Measurements from ENCODE around the gene NMNAT2. TPM values are rescaled to one million over a fixed set of nuclear protein-coding genes. Genes with fewer than 3 reads are reported as not detected.
"Not testable (repeated sequence)": the region's sequence is repeated elsewhere in the genome, so short reads cannot be mapped to it uniquely, and the experiment has no call there.

NMNAT2 gene
- polyA plus RNA-seq, 1 donor from 2014 or later: 43.8 TPM

DNA sequence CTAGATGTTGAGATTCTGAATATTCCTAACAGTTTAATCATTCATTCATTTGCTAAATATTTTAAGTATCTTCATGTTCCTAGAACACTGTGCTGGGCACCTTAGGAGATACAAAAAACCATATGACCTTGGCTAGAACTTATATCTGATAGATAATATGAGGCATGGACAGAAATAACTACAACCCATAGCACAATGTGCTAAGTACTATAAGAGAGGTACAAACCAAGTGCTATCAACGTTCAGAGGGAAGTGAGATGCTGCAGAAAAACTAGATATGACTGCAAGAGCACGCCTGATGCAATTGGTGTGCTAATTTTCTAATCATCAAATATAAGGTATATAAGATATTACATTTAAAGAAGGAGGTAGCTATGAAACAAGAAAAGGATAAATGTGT is 10.7 kb downstream of the NMNAT2 start:
- Histone ChIP-seq H3K4me3 (ENCODE audit: low read length) (no peak overlapping the region), H2AFZ (ENCODE audit: low read depth, low read length) (no peak overlapping the region), H3K36me3 (ENCODE audit: insufficient read depth, low read length) (no peaks in the 10 kb centered on the region), H4K20me1 (ENCODE audit: insufficient read depth) (no peaks in the 10 kb centered on the region), H3K9ac (ENCODE audit: low read length) (no peak overlapping the region), H3K9me3 (ENCODE audit: low read length) (no peaks in the 10 kb centered on the region), H3K4me2 (ENCODE audit: low read length) (no peak overlapping the region), H3F3A (ENCODE audit: insufficient read depth, low read length, poor library complexity, severe bottlenecking) (peaks cover 3% of the 10 kb centered on the region), H3K27me3 (ENCODE audit: insufficient read depth, low read depth, low read length) (no peaks in the 10 kb centered on the region), H3K9me2 (ENCODE audit: insufficient read depth, low read length) (no peaks in the 10 kb centered on the region), H3K27ac (ENCODE audit: low read length) (no peak overlapping the region), H3K79me2 (replicated peaks; ENCODE audit: insufficient read depth, low read length) (peaks cover 16% of the 10 kb centered on the region)
- TF ChIP-seq MXI1 (conservative IDR thresholded peaks at IDR 0.05; ENCODE audit: poor library complexity, severe bottlenecking) (no peak), RAD21 (conservative IDR thresholded peaks at IDR 0.05) (no peak), SMC3 (conservative IDR thresholded peaks at IDR 0.05; ENCODE audit: poor library complexity) (no peak), EZH2 (IDR thresholded peaks at IDR 0.05; ENCODE audit: borderline replicate concordance, insufficient read depth, low read length, poor library complexity, severe bottlenecking) (no peak), TAF1 (IDR thresholded peaks at IDR 0.05; ENCODE audit: low read depth) (no peak), EP300 (conservative IDR thresholded peaks at IDR 0.05; ENCODE audit: poor library complexity, severe bottlenecking) (no peak)

GRCh38 chr1:183404476-183404875 is 13.7 kb downstream of the NMNAT2 start:
- no peak overlapping the region for H3K9ac ChIP-seq (ENCODE audit: low read length)
- H4K20me1 ChIP-seq (ENCODE audit: insufficient read depth): no peaks in the 10 kb centered on the region
- H3K4me2 ChIP-seq (ENCODE audit: low read length): no peak overlapping the region
- no peaks in the 10 kb centered on the region for H3K36me3 ChIP-seq (ENCODE audit: insufficient read depth, low read length)
- TF ChIP-seq RAD21 (conservative IDR thresholded peaks at IDR 0.05) (no peak), TAF1 (IDR thresholded peaks at IDR 0.05; ENCODE audit: low read depth) (no peak), POLR2AphosphoS5 (IDR thresholded peaks at IDR 0.05) (no peak)
- TF ChIP-seq, protein P1, sequence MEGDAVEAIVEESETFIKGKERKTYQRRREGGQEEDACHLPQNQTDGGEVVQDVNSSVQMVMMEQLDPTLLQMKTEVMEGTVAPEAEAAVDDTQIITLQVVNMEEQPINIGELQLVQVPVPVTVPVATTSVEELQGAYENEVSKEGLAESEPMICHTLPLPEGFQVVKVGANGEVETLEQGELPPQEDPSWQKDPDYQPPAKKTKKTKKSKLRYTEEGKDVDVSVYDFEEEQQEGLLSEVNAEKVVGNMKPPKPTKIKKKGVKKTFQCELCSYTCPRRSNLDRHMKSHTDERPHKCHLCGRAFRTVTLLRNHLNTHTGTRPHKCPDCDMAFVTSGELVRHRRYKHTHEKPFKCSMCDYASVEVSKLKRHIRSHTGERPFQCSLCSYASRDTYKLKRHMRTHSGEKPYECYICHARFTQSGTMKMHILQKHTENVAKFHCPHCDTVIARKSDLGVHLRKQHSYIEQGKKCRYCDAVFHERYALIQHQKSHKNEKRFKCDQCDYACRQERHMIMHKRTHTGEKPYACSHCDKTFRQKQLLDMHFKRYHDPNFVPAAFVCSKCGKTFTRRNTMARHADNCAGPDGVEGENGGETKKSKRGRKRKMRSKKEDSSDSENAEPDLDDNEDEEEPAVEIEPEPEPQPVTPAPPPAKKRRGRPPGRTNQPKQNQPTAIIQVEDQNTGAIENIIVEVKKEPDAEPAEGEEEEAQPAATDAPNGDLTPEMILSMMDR (IDR thresholded peaks at IDR 0.05; ENCODE audit: poor library complexity, severe bottlenecking): no peak
- no peaks in the 10 kb centered on the region for H3K27me3 ChIP-seq (ENCODE audit: insufficient read depth, low read depth, low read length)
- peaks cover 9% of the 10 kb centered on the region for H3K79me2 ChIP-seq (replicated peaks; ENCODE audit: insufficient read depth, low read length)
- H3K27ac ChIP-seq (ENCODE audit: low read length): no peak overlapping the region
- H3K9me3 ChIP-seq (ENCODE audit: low read length): no peaks in the 10 kb centered on the region
- no peak overlapping the region for H2AFZ ChIP-seq (ENCODE audit: low read depth, low read length)
- H3K9me2 ChIP-seq (ENCODE audit: insufficient read depth, low read length): no peaks in the 10 kb centered on the region
- no peak overlapping the region for H3K4me3 ChIP-seq (ENCODE audit: low read length)
- peaks cover 3% of the 10 kb centered on the region for H3F3A ChIP-seq (ENCODE audit: insufficient read depth, low read length, poor library complexity, severe bottlenecking)

DNA sequence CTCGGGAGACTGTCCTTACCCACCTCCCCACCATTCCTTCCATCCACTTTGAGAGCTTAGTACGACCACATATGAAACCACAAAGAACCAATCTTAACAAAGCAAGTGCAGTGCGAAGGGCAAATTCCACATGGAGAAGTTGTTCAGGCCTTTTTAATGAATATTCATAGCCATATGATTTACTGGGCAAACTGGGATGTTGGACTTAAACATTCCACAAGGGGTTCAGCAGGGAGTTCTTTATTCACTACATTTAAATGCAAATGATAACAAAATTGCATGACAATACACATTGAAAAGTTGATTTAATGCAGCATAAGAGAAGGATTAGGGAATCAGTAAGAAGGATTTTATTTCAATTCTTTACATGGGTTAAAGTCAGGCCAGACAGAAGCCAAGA is 14.7 kb downstream of the NMNAT2 start:
- H3F3A ChIP-seq (ENCODE audit: insufficient read depth, low read length, poor library complexity, severe bottlenecking): peaks cover 3% of the 10 kb centered on the region

DNA sequence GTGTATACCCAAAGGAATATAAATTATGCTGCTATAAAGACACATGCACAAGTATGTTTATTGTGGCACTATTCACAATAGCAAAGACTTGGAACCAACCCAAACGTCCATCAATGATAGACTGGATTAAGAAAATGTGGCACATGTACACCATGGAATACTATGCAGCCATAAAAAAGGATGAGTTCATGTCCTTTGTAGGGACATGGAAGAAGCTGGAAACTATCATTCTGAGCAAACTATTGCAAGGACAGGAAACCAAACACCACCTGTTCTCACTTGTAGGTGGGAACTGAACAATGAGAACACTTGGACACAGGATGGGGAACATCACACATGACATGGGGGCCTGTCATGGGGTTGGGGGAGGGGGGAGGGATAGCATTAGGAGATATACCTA is 16.6 kb downstream of the NMNAT2 start:
- not testable (repeated sequence) for H3K4me3 ChIP-seq (ENCODE audit: low read length); H3K79me2 ChIP-seq (replicated peaks; ENCODE audit: insufficient read depth, low read length); H3K9me2 ChIP-seq (ENCODE audit: insufficient read depth, low read length); H3K27me3 ChIP-seq (ENCODE audit: insufficient read depth, low read depth, low read length); H3K27ac ChIP-seq (ENCODE audit: low read length); H3K9me3 ChIP-seq (ENCODE audit: low read length); H3K36me3 ChIP-seq (ENCODE audit: insufficient read depth, low read length); H4K20me1 ChIP-seq (ENCODE audit: insufficient read depth); H2AFZ ChIP-seq (ENCODE audit: low read depth, low read length); H3K9ac ChIP-seq (ENCODE audit: low read length); H3K4me2 ChIP-seq (ENCODE audit: low read length); H3F3A ChIP-seq (ENCODE audit: insufficient read depth, low read length, poor library complexity, severe bottlenecking)

More for the DNA sequence above, 14.7 kb downstream of the NMNAT2 start:
- peaks cover 8% of the 10 kb centered on the region for H3K79me2 ChIP-seq (replicated peaks; ENCODE audit: insufficient read depth, low read length)
- no peak overlapping the region for H3K4me2 ChIP-seq (ENCODE audit: low read length)
- H2AFZ ChIP-seq (ENCODE audit: low read depth, low read length): no peak overlapping the region
- H3K9me3 ChIP-seq (ENCODE audit: low read length): no peaks in the 10 kb centered on the region
- no peak overlapping the region for H3K27ac ChIP-seq (ENCODE audit: low read length)
- H4K20me1 ChIP-seq (ENCODE audit: insufficient read depth): no peaks in the 10 kb centered on the region
- no peaks in the 10 kb centered on the region for H3K9me2 ChIP-seq (ENCODE audit: insufficient read depth, low read length)
- no peaks in the 10 kb centered on the region for H3K27me3 ChIP-seq (ENCODE audit: insufficient read depth, low read depth, low read length)
- no peak overlapping the region for H3K4me3 ChIP-seq (ENCODE audit: low read length)
- no peak overlapping the region for H3K9ac ChIP-seq (ENCODE audit: low read length)
- TF ChIP-seq, protein P1 (IDR thresholded peaks at IDR 0.05; ENCODE audit: poor library complexity, severe bottlenecking): no peak
- no peak for TF ChIP-seq MXI1 (conservative IDR thresholded peaks at IDR 0.05; ENCODE audit: poor library complexity, severe bottlenecking)
- no peak for TF ChIP-seq EZH2 (IDR thresholded peaks at IDR 0.05; ENCODE audit: borderline replicate concordance, insufficient read depth, low read length, poor library complexity, severe bottlenecking)
- H3K36me3 ChIP-seq (ENCODE audit: insufficient read depth, low read length): no peaks in the 10 kb centered on the region
